Neuronal stem cell (in vitro differentiated cells): ENCODE measurements around the gene DCLK1.

Source experiments
- DNase-seq: peaks from one replicate; pipeline ENCODE4 v3.0.0-alpha.2; 2013; ENCODE audit warnings: low spot score
- H2AFZ ChIP-seq: one replicate; pipeline ENCODE4 v1.6.1; 2013; ENCODE audit warnings: mild to moderate bottlenecking, low read length, inconsistent platforms
- H2AK5ac ChIP-seq: 2 replicates; pipeline ENCODE4 v1.6.1; 2013; ENCODE audit warnings: low read depth, mild to moderate bottlenecking, inconsistent platforms, low read length, moderate library complexity, mixed read lengths
- H2BK120ac ChIP-seq: 2 replicates; pipeline ENCODE4 v1.6.1; 2013; ENCODE audit warnings: low read depth, mild to moderate bottlenecking, inconsistent platforms, low read length, moderate library complexity, mixed read lengths
- H2BK12ac ChIP-seq: one replicate; pipeline ENCODE4 v1.6.1; 2013; ENCODE audit warnings: low read length, inconsistent platforms
- H2BK15ac ChIP-seq: 2 replicates; pipeline ENCODE4 v1.6.1; 2013; ENCODE audit warnings: mild to moderate bottlenecking, low read length, inconsistent platforms, mixed read lengths
- H2BK5ac ChIP-seq: one replicate; pipeline ENCODE4 v1.6.1; 2013; ENCODE audit warnings: inconsistent platforms, mild to moderate bottlenecking, low read length, moderate library complexity
- H3K14ac ChIP-seq: one replicate; pipeline ENCODE4 v1.6.1; 2013; ENCODE audit warnings: low read length, inconsistent platforms
- H3K18ac ChIP-seq: 2 replicates; pipeline ENCODE4 v1.6.1; 2013; ENCODE audit warnings: low read length, inconsistent platforms
- H3K23ac ChIP-seq: 2 replicates; pipeline ENCODE4 v1.6.1; 2013; ENCODE audit warnings: low read depth, mild to moderate bottlenecking, mixed read lengths, low read length, inconsistent platforms; ENCODE audit not compliant: poor library complexity
- H3K27ac ChIP-seq: replicated peaks from 3 replicates; pipeline ENCODE4 v1.5.1; 2013; ENCODE audit warnings: low read length, inconsistent platforms
- H3K27me3 ChIP-seq, 3 experiments: 2 replicates each; pipeline ENCODE4 v1.6.1; 2013; ENCODE audit warnings: low read length in 3 of 3, mild to moderate bottlenecking in 2 of 3, inconsistent platforms in 1 of 3, low read depth in 1 of 3, mixed read lengths in 1 of 3, moderate library complexity in 1 of 3; ENCODE audit not compliant: control insufficient read depth in 3 of 3, insufficient read depth in 3 of 3
- H3K36me3 ChIP-seq, 2 donors: replicated peaks in 1 of 2; 2 replicates each; pipeline ENCODE4 v1.6.1; 2013; ENCODE audit warnings: low read length in 2 of 2; ENCODE audit not compliant: control insufficient read depth in 2 of 2, insufficient read depth in 2 of 2
- H3K4ac ChIP-seq: 2 replicates; pipeline ENCODE4 v1.6.1; 2013; ENCODE audit warnings: inconsistent platforms, mild to moderate bottlenecking, low read length, moderate library complexity
- H3K4me1 ChIP-seq, 2 donors: 1 replicate in 1 of 2; 2 replicates in 1 of 2; pipeline ENCODE4 v1.6.1; 2013; ENCODE audit warnings: low read length in 2 of 2, low read depth in 1 of 2; ENCODE audit not compliant: control insufficient read depth in 2 of 2, insufficient read depth in 1 of 2
- H3K4me2 ChIP-seq: one replicate; pipeline ENCODE4 v1.6.1; 2013; ENCODE audit warnings: mild to moderate bottlenecking, low read length, inconsistent platforms; ENCODE audit not compliant: insufficient read depth, poor library complexity, severe bottlenecking
- H3K4me3 ChIP-seq, 2 donors: 2 replicates each; pipeline ENCODE4 v1.5.1; 2013; ENCODE audit warnings: low read length in 2 of 2, mild to moderate bottlenecking in 2 of 2, inconsistent platforms in 1 of 2, moderate library complexity in 1 of 2
- H3K79me1 ChIP-seq: one replicate; pipeline ENCODE4 v1.6.1; 2013; ENCODE audit warnings: low read depth, mild to moderate bottlenecking, inconsistent platforms, low read length, moderate library complexity
- H3K9ac ChIP-seq: one replicate; pipeline ENCODE4 v1.6.1; 2013; ENCODE audit warnings: mild to moderate bottlenecking, low read depth, low read length, inconsistent platforms; ENCODE audit not compliant: poor library complexity
- H3K9me3 ChIP-seq, 2 donors: replicated peaks in 1 of 2; 2 replicates each; pipeline versions ENCODE3 to v1.6.1; 2013; ENCODE audit warnings: low read length in 2 of 2, mild to moderate bottlenecking in 2 of 2, inconsistent platforms in 1 of 2, low read depth in 1 of 2, mixed read lengths in 1 of 2, moderate library complexity in 1 of 2; ENCODE audit not compliant: control insufficient read depth in 2 of 2, insufficient read depth in 1 of 2
- H4K8ac ChIP-seq: one replicate; pipeline ENCODE4 v1.6.1; 2013; ENCODE audit warnings: low read depth, mild to moderate bottlenecking, inconsistent platforms, low read length, moderate library complexity
- H4K91ac ChIP-seq: one replicate; pipeline ENCODE4 v1.6.1; 2013; ENCODE audit warnings: low read length, low read depth, mild to moderate bottlenecking, inconsistent platforms; ENCODE audit not compliant: poor library complexity
- WGBS, 2 donors: extraction: QIAGEN DNeasy Blood & Tissue Kit; methylation state at CpG; one replicate each; pipeline ENCODE4 v1.1.7; 2013; ENCODE audit warnings: missing lambda C conversion rate in 2 of 2, mixed read lengths in 1 of 2; ENCODE audit not compliant: insufficient read length in 2 of 2, insufficient replicate concordance in 1 of 2; ENCODE audit errors: extremely low coverage in 2 of 2; 5-methylcytosine and 5-hydroxymethylcytosine counted together

DCLK1 gene

DNA sequence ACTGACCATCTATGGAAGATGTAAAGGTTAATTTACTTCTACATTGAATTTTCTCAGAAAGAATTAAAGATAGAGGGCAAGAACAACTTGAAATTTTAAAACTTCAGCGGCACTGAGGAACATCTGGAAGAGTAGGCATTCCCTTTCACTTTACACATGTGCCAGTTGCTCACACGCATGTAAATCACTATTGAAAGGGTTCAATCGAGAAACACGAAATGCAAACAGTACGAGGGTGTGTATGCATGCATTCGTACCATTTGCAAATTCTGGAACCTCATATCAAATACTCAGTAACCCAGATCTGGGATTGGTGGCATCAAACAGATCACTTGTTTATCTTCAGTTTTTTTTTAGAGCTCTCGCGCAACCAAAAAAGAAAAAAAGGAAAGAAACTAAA, 339.2 kb downstream of the DCLK1 start:
- no peak overlapping the region for H3K4me2 ChIP-seq
- H3K27me3 ChIP-seq, result no peaks in the 10 kb centered on the region
- no peak overlapping the region for H3K23ac ChIP-seq
- no peak overlapping the region for H2AK5ac ChIP-seq
- H3K4me1 ChIP-seq, result peaks cover 4 to 7% of the 10 kb centered on the region in 2 donors
- no peaks in the 10 kb centered on the region for H3K9me3 ChIP-seq
- H4K8ac ChIP-seq, result no peak overlapping the region
- no peak overlapping the region for H2BK15ac ChIP-seq
- H3K4me3 ChIP-seq, result no peak overlapping the region
- no peak overlapping the region for H2BK120ac ChIP-seq
- H4K91ac ChIP-seq, result no peak overlapping the region
- H2AFZ ChIP-seq, result no peak overlapping the region
- no peak overlapping the region for H3K27ac ChIP-seq
- WGBS, 2 donors, result no CpG with 5 or more reads among the region's 8 CpGs
- H3K18ac ChIP-seq, result no peak overlapping the region
- no peaks in the 10 kb centered on the region for H3K79me1 ChIP-seq
- H2BK5ac ChIP-seq, result no peak overlapping the region
- no peak overlapping the region for H3K9ac ChIP-seq
- no peak overlapping the region for H3K14ac ChIP-seq
- H2BK12ac ChIP-seq, result no peak overlapping the region
- H3K4ac ChIP-seq, result no peak overlapping the region
- H3K36me3 ChIP-seq, result no peaks in the 10 kb centered on the region
- DNase-seq, result no peak

GRCh38 chr13:35791184-35791851, 339.9 kb downstream of the DCLK1 start:
- no CpG with 5 or more reads among the region's 3 CpGs for WGBS, 2 donors
- Histone ChIP-seq H4K91ac (no peak overlapping the region), H3K23ac (no peak overlapping the region), H4K8ac (no peak overlapping the region), H3K14ac (no peak overlapping the region), H3K27ac (no peak overlapping the region), H3K27me3 (no peaks in the 10 kb centered on the region), H2BK15ac (no peak overlapping the region), H3K4me3 (no peak overlapping the region), H2AK5ac (no peak overlapping the region), H3K18ac (no peak overlapping the region), H3K4me1 (peaks cover 5 to 7% of the 10 kb centered on the region in 2 donors), H3K4me2 (no peak overlapping the region), H3K9me3 (no peaks in the 10 kb centered on the region), H3K9ac (no peak overlapping the region), H3K4ac (no peak overlapping the region), H2BK5ac (no peak overlapping the region), H3K79me1 (no peaks in the 10 kb centered on the region), H2BK120ac (no peak overlapping the region), H3K36me3 (no peaks in the 10 kb centered on the region), H2BK12ac (no peak overlapping the region), H2AFZ (peak overlapping the region; percentile 0)
- no peak for DNase-seq

- Histone ChIP-seq H4K91ac (no peak overlapping the region), H3K27ac (peak overlapping the region; percentile 40), H3K18ac (no peak overlapping the region), H2BK5ac (no peak overlapping the region), H3K79me1 (no peaks in the 10 kb centered on the region), H3K4me1 (peaks cover 7 to 17% of the 10 kb centered on the region in 2 donors), H2AK5ac (no peak overlapping the region), H3K4ac (no peak overlapping the region), H3K23ac (no peak overlapping the region), H3K4me3 (no peak overlapping the region), H3K14ac (no peak overlapping the region), H3K4me2 (no peak overlapping the region), H2BK15ac (no peak overlapping the region), H2BK120ac (no peak overlapping the region), H3K27me3 (no peaks in the 10 kb centered on the region), H3K9me3 (no peaks in the 10 kb centered on the region), H3K9ac (no peak overlapping the region), H2BK12ac (no peak overlapping the region), H4K8ac (no peak overlapping the region), H2AFZ (no peak overlapping the region), H3K36me3 (no peaks in the 10 kb centered on the region)
- DNase-seq, result peak; percentile 40
- no CpG with 5 or more reads among the region's 6 CpGs for WGBS, 2 donors
Observed at GRCh38 chr13:35789335-35790165, 341.6 kb downstream of the DCLK1 start.

DNA sequence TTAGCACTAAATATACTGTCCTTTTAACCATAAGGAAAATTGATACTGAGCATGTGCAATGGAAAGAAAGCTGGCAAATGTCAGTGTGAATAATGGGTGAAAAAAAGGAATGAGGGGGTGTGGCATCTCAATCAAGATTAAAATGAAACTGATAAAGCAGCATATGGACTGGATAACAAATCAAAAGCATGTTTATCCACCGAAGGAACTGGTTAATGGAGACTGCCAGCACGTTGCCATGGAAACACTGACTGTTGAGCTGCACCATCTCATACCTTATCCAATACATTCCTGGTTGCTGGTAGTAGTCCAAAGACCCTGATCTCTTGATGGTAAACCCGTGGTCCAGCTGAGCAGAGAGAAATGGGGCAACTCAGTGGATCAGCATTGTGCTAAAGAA, 343.2 kb downstream of the DCLK1 start:
- Histone ChIP-seq H3K18ac (no peak overlapping the region), H3K23ac (no peak overlapping the region), H3K27ac (no peak overlapping the region), H3K4me3 (no peak overlapping the region), H2BK120ac (no peak overlapping the region), H3K4me2 (no peak overlapping the region), H3K4me1 (peaks cover 7 to 18% of the 10 kb centered on the region in 2 donors), H3K14ac (no peak overlapping the region), H3K9ac (no peak overlapping the region), H4K91ac (no peak overlapping the region), H2BK5ac (no peak overlapping the region), H3K27me3 (no peaks in the 10 kb centered on the region), H3K9me3 (no peaks in the 10 kb centered on the region), H2BK12ac (no peak overlapping the region), H2AK5ac (no peak overlapping the region), H2AFZ (no peak overlapping the region), H2BK15ac (no peak overlapping the region), H3K79me1 (no peaks in the 10 kb centered on the region), H3K4ac (no peak overlapping the region), H3K36me3 (no peaks in the 10 kb centered on the region), H4K8ac (no peak overlapping the region)
- WGBS, 2 donors, result no CpG with 5 or more reads among the region's 3 CpGs
- DNase-seq, result no peak
